ENCODE measurements around the gene ZC3H7B. TPM values are rescaled to one million over a fixed set of nuclear protein-coding genes. Genes with fewer than 3 reads are reported as not detected.
"Not testable (repeated sequence)": the region's sequence is repeated elsewhere in the genome, so short reads cannot be mapped to it uniquely, and the experiment has no call there.

The ZC3H7B gene
- total and polyA plus RNA-seq, 5 donors from 2014 or later: 1.00 to 39.3 (median 1.3) TPM

DNA sequence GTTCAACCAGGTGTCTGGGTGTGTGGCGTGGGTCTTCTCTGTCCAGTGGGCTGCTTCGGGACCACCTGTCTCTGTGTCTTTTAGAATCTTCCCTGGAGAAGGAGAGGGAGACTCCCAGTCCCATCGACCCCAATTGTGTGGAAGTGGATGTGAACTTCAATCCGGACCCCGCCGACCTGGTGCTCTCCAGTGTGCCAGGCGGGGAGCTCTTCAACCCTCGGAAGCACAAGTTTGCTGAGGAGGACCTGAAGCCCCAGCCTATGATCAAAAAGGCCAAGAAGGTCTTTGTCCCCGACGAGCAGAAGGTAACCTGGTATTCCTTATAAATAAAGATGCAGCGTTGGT lies 92.7 kb downstream of the ZC3H7B start:
- H3K4me3 Mint-ChIP-seq: no peak overlapping the region
- ATAC-seq (ENCODE audit: low read depth in 2 of 2) (no peak), DNase-seq (no peak)
- Histone ChIP-seq H3K4me1 (ENCODE audit: control insufficient read depth, insufficient read depth, low read length, poor library complexity, severe bottlenecking) (no peaks in the 10 kb centered on the region), H3K4me3 (ENCODE audit: low read depth, low read length) (no peak overlapping the region), H3K27ac (ENCODE audit: insufficient read depth, low read length, poor library complexity, severe bottlenecking) (no peak overlapping the region), H3K36me3 (ENCODE audit: control insufficient read depth, insufficient read depth, low read length) (peaks cover 53% of the 10 kb centered on the region), H3K9me3 (ENCODE audit: control insufficient read depth in 2 of 2, low read length in 2 of 2) (no peaks in the 10 kb centered on the region), H3K27me3 (ENCODE audit: control insufficient read depth, insufficient read depth, low read length) (no peaks in the 10 kb centered on the region)
- H3K27ac Mint-ChIP-seq: no peak overlapping the region
- peaks cover 21% of the 10 kb centered on the region for H3K36me3 Mint-ChIP-seq
- no peaks in the 10 kb centered on the region for H3K9me3 Mint-ChIP-seq
- no peaks in the 10 kb centered on the region for H3K27me3 Mint-ChIP-seq
- H3K4me1 Mint-ChIP-seq: peaks cover 0 to 2% (median 0%) of the 10 kb centered on the region in 4 donors

DNA sequence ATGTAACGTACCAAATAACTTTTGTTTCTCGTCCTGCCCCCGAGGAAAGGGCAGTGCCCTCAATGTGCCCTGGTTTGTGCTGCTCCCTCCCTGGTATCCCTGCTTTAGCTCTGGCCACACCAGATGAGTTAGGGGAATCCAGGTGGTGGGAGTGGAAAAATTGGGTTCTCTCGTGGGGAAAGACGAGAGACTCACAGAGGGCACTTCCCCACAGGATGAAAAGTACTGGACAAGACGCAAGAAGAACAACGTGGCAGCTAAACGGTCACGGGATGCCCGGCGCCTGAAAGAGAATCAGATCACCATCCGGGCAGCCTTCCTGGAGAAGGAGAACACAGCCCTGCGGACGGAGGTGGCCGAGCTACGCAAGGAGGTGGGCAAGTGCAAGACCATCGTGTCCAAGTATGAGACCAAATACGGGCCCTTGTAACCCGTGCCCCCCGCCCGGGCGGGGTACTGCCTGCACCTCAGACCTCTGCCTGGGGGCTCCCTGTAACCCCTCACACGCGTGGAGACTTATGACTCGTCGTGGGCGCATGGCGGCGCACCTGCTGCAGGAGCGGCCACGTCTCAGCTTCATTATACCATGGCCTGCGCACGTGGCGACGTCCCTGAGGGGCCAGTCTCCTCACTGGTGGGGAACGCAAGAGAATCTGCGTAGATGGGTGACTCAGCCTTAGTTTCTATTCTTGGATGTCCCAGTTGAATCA lies 94.4 kb downstream of the ZC3H7B start:
- no peaks in the 10 kb centered on the region for H3K4me1 ChIP-seq (ENCODE audit: control insufficient read depth, insufficient read depth, low read length, poor library complexity, severe bottlenecking)
- ATAC-seq (ENCODE audit: low read depth in 2 of 2): no peak
- DNase-seq: no peak
- H3K27me3 ChIP-seq (ENCODE audit: control insufficient read depth, insufficient read depth, low read length): no peaks in the 10 kb centered on the region
- H3K36me3 Mint-ChIP-seq: peaks cover 16% of the 10 kb centered on the region
- peak overlapping the region in 1 of 3 donors; percentile 56 for H3K27ac Mint-ChIP-seq
- H3K4me3 ChIP-seq (ENCODE audit: low read depth, low read length): no peak overlapping the region
- peaks cover 48% of the 10 kb centered on the region for H3K36me3 ChIP-seq (ENCODE audit: control insufficient read depth, insufficient read depth, low read length)
- H3K27me3 Mint-ChIP-seq: no peaks in the 10 kb centered on the region
- H3K9me3 ChIP-seq (ENCODE audit: control insufficient read depth in 2 of 2, low read length in 2 of 2): no peaks in the 10 kb centered on the region
- H3K4me1 Mint-ChIP-seq: peaks cover 0 to 2% (median 0%) of the 10 kb centered on the region in 4 donors
- H3K4me3 Mint-ChIP-seq: no peak overlapping the region
- H3K9me3 Mint-ChIP-seq: no peaks in the 10 kb centered on the region
- no peak overlapping the region for H3K27ac ChIP-seq (ENCODE audit: insufficient read depth, low read length, poor library complexity, severe bottlenecking)

GRCh38 chr22:41397143-41397811 lies 96.0 kb downstream of the ZC3H7B start:
- Histone ChIP-seq H3K4me3 (ENCODE audit: low read depth, low read length) (no peak overlapping the region), H3K27me3 (ENCODE audit: control insufficient read depth, insufficient read depth, low read length) (no peaks in the 10 kb centered on the region), H3K36me3 (ENCODE audit: control insufficient read depth, insufficient read depth, low read length) (peaks cover 43% of the 10 kb centered on the region), H3K4me1 (ENCODE audit: control insufficient read depth, insufficient read depth, low read length, poor library complexity, severe bottlenecking) (no peaks in the 10 kb centered on the region), H3K27ac (ENCODE audit: insufficient read depth, low read length, poor library complexity, severe bottlenecking) (no peak overlapping the region), H3K9me3 (ENCODE audit: control insufficient read depth in 2 of 2, low read length in 2 of 2) (no peaks in the 10 kb centered on the region)
- no peak for DNase-seq
- Mint-ChIP-seq H3K4me3 (no peak overlapping the region), H3K4me1 (no peaks in the 10 kb centered on the region), H3K27ac (no peak overlapping the region), H3K27me3 (no peaks in the 10 kb centered on the region), H3K36me3 (peaks cover 12% of the 10 kb centered on the region), H3K9me3 (no peaks in the 10 kb centered on the region)
- ATAC-seq (ENCODE audit: low read depth in 2 of 2): peak in 1 of 2 donors; percentile 20

DNA sequence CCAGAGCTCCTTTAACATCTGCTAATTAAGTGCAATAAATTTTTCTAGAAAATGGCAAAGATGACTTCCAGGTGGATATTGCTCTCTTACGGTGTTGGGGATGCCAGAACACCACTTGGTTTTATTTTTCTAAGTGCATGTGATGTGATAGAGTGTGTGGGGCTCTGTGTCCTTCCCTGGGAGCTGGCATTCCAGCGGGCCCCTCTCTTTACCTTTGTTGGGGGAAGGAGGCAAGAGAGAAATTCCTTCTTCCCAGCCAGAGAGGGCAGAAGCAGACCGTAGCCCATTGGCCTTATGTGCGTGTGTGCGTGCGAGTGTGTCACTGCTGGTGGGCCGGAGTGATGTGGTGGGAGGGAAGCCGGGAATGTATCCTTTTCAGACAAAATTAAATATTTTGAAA lies 97.6 kb downstream of the ZC3H7B start:
- Mint-ChIP-seq H3K27ac (no peak overlapping the region), H3K4me1 (peaks cover 0 to 5% (median 4%) of the 10 kb centered on the region in 4 donors), H3K9me3 (no peaks in the 10 kb centered on the region), H3K4me3 (no peak overlapping the region), H3K27me3 (no peaks in the 10 kb centered on the region), H3K36me3 (peaks cover 12% of the 10 kb centered on the region)
- Histone ChIP-seq H3K4me3 (ENCODE audit: low read depth, low read length) (no peak overlapping the region), H3K9me3 (ENCODE audit: control insufficient read depth in 2 of 2, low read length in 2 of 2) (no peaks in the 10 kb centered on the region), H3K4me1 (ENCODE audit: control insufficient read depth, insufficient read depth, low read length, poor library complexity, severe bottlenecking) (peaks cover 4% of the 10 kb centered on the region), H3K36me3 (ENCODE audit: control insufficient read depth, insufficient read depth, low read length) (peaks cover 41% of the 10 kb centered on the region), H3K27ac (ENCODE audit: insufficient read depth, low read length, poor library complexity, severe bottlenecking) (no peak overlapping the region), H3K27me3 (ENCODE audit: control insufficient read depth, insufficient read depth, low read length) (no peaks in the 10 kb centered on the region)
- DNase-seq (no peak), ATAC-seq (ENCODE audit: low read depth in 2 of 2) (no peak)

DNA sequence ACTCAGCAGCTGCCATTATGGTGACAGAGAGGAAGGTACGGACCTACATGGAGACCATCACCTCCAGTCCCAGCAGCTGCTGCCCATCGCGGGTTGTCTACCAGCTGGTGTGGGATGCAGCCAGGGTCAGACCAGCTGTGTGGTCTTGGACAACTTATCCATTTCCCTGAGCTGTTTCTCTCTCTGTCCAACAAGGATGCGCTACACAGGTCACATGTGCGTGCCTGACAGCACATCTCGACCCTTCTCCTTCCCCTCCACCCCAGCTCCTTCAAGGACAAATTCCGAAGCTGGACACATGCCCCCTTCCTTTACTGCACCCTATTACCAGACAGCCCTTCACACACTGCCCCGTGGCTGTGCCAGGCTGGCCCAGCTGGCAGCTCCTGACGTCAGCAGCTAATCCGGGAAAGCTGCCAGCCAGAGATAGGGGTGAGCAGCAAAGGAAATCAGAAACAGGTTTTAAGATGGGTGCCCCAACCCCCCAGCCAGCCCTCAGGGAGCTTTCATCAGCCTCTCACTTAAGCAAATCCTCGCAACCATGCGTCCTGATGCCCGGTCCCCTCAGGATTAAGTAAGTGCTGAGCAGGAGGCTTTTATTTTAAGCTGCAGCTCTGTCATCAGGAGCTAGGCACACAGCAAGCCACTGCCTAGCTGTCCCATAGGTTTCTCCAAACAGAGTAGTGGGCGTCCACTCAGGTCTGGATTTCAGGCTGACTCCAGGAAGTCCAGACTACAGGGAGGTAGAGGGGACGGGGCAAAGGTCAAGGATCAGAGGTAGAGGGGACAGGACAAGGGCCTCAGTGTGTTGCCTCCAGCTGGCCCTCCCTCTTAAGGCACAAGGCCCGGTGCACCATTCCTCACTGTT lies 100.7 kb downstream of the ZC3H7B start:
- peaks cover 12% of the 10 kb centered on the region for H3K36me3 ChIP-seq (ENCODE audit: control insufficient read depth, insufficient read depth, low read length)
- Mint-ChIP-seq H3K27me3 (no peaks in the 10 kb centered on the region), H3K9me3 (no peaks in the 10 kb centered on the region), H3K4me1 (peaks cover 0 to 11% (median 5%) of the 10 kb centered on the region in 4 donors), H3K36me3 (no peaks in the 10 kb centered on the region), H3K4me3 (no peak overlapping the region), H3K27ac (peak overlapping the region in 1 of 3 donors; percentile 51)
- H3K9me3 ChIP-seq (ENCODE audit: control insufficient read depth in 2 of 2, low read length in 2 of 2): no peaks in the 10 kb centered on the region
- H3K27ac ChIP-seq (ENCODE audit: insufficient read depth, low read length, poor library complexity, severe bottlenecking): no peak overlapping the region
- H3K4me1 ChIP-seq (ENCODE audit: control insufficient read depth, insufficient read depth, low read length, poor library complexity, severe bottlenecking): peaks cover 6% of the 10 kb centered on the region
- ATAC-seq (ENCODE audit: low read depth in 2 of 2): no peak
- H3K27me3 ChIP-seq (ENCODE audit: control insufficient read depth, insufficient read depth, low read length): no peaks in the 10 kb centered on the region
- no peak for DNase-seq
- H3K4me3 ChIP-seq (ENCODE audit: low read depth, low read length): no peak overlapping the region

- H3K27ac Mint-ChIP-seq: not testable (repeated sequence)
These were observed 101.5 kb downstream of the ZC3H7B start for GRCh38 chr22:41402851-41403250.

GRCh38 chr22:41403532-41404318 lies 102.4 kb downstream of the ZC3H7B start:
- H3K9me3 Mint-ChIP-seq: no peaks in the 10 kb centered on the region
- peaks cover 0 to 11% (median 5%) of the 10 kb centered on the region in 4 donors for H3K4me1 Mint-ChIP-seq
- Histone ChIP-seq H3K36me3 (ENCODE audit: control insufficient read depth, insufficient read depth, low read length) (no peaks in the 10 kb centered on the region), H3K27ac (ENCODE audit: insufficient read depth, low read length, poor library complexity, severe bottlenecking) (peak overlapping the region; percentile 23), H3K9me3 (ENCODE audit: control insufficient read depth in 2 of 2, low read length in 2 of 2) (no peaks in the 10 kb centered on the region), H3K27me3 (ENCODE audit: control insufficient read depth, insufficient read depth, low read length) (no peaks in the 10 kb centered on the region), H3K4me3 (ENCODE audit: low read depth, low read length) (no peak overlapping the region), H3K4me1 (ENCODE audit: control insufficient read depth, insufficient read depth, low read length, poor library complexity, severe bottlenecking) (peaks cover 6% of the 10 kb centered on the region)
- peak overlapping the region; percentile 7 to 43 (median 20) for H3K27ac Mint-ChIP-seq
- H3K36me3 Mint-ChIP-seq: no peaks in the 10 kb centered on the region
- no peaks in the 10 kb centered on the region for H3K27me3 Mint-ChIP-seq
- ATAC-seq (ENCODE audit: low read depth in 2 of 2): peak; percentile 96 to 97
- DNase-seq: peak; percentile 72 to 90 (median 83)
- H3K4me3 Mint-ChIP-seq: no peak overlapping the region

More at GRCh38 chr22:41402851-41403250, 101.5 kb downstream of the ZC3H7B start:
- H3K27me3 Mint-ChIP-seq; H3K9me3 Mint-ChIP-seq; H3K27ac ChIP-seq (ENCODE audit: insufficient read depth, low read length, poor library complexity, severe bottlenecking); ATAC-seq (ENCODE audit: low read depth in 2 of 2); H3K36me3 Mint-ChIP-seq; H3K4me3 ChIP-seq (ENCODE audit: low read depth, low read length); H3K4me3 Mint-ChIP-seq; H3K27me3 ChIP-seq (ENCODE audit: control insufficient read depth, insufficient read depth, low read length); H3K4me1 ChIP-seq (ENCODE audit: control insufficient read depth, insufficient read depth, low read length, poor library complexity, severe bottlenecking); H3K9me3 ChIP-seq (ENCODE audit: control insufficient read depth in 2 of 2, low read length in 2 of 2); DNase-seq; H3K36me3 ChIP-seq (ENCODE audit: control insufficient read depth, insufficient read depth, low read length): not testable (repeated sequence)
- H3K4me1 Mint-ChIP-seq: peaks cover 0 to 11% (median 5%) of the 10 kb centered on the region in 4 donors
